ENCODE measurements around the gene DST.

- TF ChIP-seq EZH2phosphoT487 (IDR thresholded peaks at IDR 0.05; ENCODE audit: low read depth, severe bottlenecking, unreplicated experiment) (no peak), EZH2 (IDR thresholded peaks at IDR 0.05; ENCODE audit: borderline replicate concordance) (no peak), CTCF (IDR thresholded peaks at IDR 0.05; ENCODE audit: poor library complexity) (no peak)
Observed at GRCh38 chr6:56495654-56496053, 147.0 kb downstream of the DST start.

Measured in hepatocyte (in vitro differentiated cells).